GM12878 (cell line): ENCODE measurements around the gene CHCHD3. TPM values are rescaled to one million over a fixed set of nuclear protein-coding genes. Genes with fewer than 3 reads are reported as not detected.

Experiments used
- ATAC-seq: fragments of 200-7000 bp; cut with Tn5 transposase; 3 replicates; pipeline ENCODE4 v1.9.1; 2020; ENCODE audit warnings: mild to moderate bottlenecking, moderate library complexity
- BruUV-seq: library from RNA; stranded (reverse); fragments of 400-500 nt; replicated peaks from 2 replicates; lab custom pipeline; 2021; lab: Mats Ljungman, UMichigan
- CTCF ChIA-PET: fragments of 300-600 bp; sonication (Branson Sonifier 250); formaldehyde crosslinking; extraction: SDS; loops from one replicate; lab custom pipeline; 2021; ENCODE audit warnings: inconsistent platforms; lab: Yijun Ruan, JAX
- POLR2A ChIA-PET: fragments of 350-600 bp; formaldehyde crosslinking; extraction: SDS; loops from one replicate; lab custom pipeline; 2021; ENCODE audit warnings: inconsistent platforms; lab: Charles Lee
- RAD21 ChIA-PET: fragments of 300-600 bp; sonication (Branson Sonifier 250); formaldehyde crosslinking; loops from one replicate; lab custom pipeline; 2023; ENCODE audit warnings: antibody characterized with exemption; ENCODE audit not compliant: unreplicated experiment; lab: Charles Lee
- SMC1A ChIA-PET: fragments of 300-600 bp; sonication (Branson Sonifier 250); formaldehyde crosslinking; loops from one replicate; lab custom pipeline; 2023; ENCODE audit not compliant: unreplicated experiment, uncharacterized antibody; lab: Charles Lee
- DNase-seq: peaks from one replicate; pipeline ENCODE4 v3.0.0-alpha.2; 2011; ENCODE audit warnings: low read depth, low spot score
- FAIRE-seq: peaks from 3 replicates; lab custom pipeline; 2011; peaks lifted over from hg19 to GRCh38; lab: Jason Lieb, UNC
- H2AFZ ChIP-seq: 2 replicates; pipeline ENCODE4 v1.6.0; 2011; ENCODE audit warnings: low read depth, low read length, control low read depth; ENCODE audit not compliant: control insufficient read depth
- H3K27ac ChIP-seq: 2 replicates; pipeline ENCODE4 v1.5.1; 2011; ENCODE audit warnings: control low read depth; ENCODE audit not compliant: control insufficient read depth, insufficient read depth
- H3K27me3 ChIP-seq, 2 experiments: replicated peaks in 1 of 2; 2 replicates each; pipeline versions ENCODE4 v1.6.0 to v1.6.1; 2011; ENCODE audit warnings: low read length in 1 of 2; ENCODE audit not compliant: control insufficient read depth in 2 of 2, insufficient read depth in 2 of 2
- H3K36me3 ChIP-seq, 2 experiments: 2 replicates each; pipeline ENCODE4 v1.5.1; 2011; ENCODE audit warnings: low read length in 1 of 2; ENCODE audit not compliant: control insufficient read depth in 2 of 2, insufficient read depth in 2 of 2
- H3K4me1 ChIP-seq: 2 replicates; pipeline ENCODE4 v1.6.1; 2011; ENCODE audit warnings: mild to moderate bottlenecking, low read length, moderate library complexity, mixed read lengths; ENCODE audit not compliant: control insufficient read depth, insufficient read depth
- H3K4me2 ChIP-seq: 2 replicates; pipeline ENCODE4 v1.6.0; 2011; ENCODE audit warnings: control low read depth; ENCODE audit not compliant: control insufficient read depth, insufficient read depth
- H3K4me3 ChIP-seq: fragments of 200-600 bp; sonication (generic); 2 replicates; pipeline ENCODE4 v1.5.1; 2016
- H3K79me2 ChIP-seq: 2 replicates; pipeline ENCODE4 v1.6.0; 2011; ENCODE audit warnings: low read length; ENCODE audit not compliant: control insufficient read depth, insufficient read depth
- H3K9ac ChIP-seq: 2 replicates; pipeline ENCODE4 v1.8.0; 2011; ENCODE audit warnings: low read length, control low read depth, mixed read lengths; ENCODE audit not compliant: control insufficient read depth, insufficient read depth
- H3K9me3 ChIP-seq: replicated peaks from 3 replicates; pipeline ENCODE4 v1.5.1; 2011; ENCODE audit warnings: mild to moderate bottlenecking, low read length; ENCODE audit not compliant: control insufficient read depth, insufficient read depth
- H4K20me1 ChIP-seq: 2 replicates; pipeline ENCODE4 v1.6.0; 2011; ENCODE audit not compliant: control insufficient read depth, insufficient read depth
- ASH2L ChIP-seq: fragments of 300-600, 200-600 bp; sonication (generic); IDR thresholded peaks from 2 replicates; pipeline ENCODE4 v1.6.1; 2017; ENCODE audit warnings: low read depth, mild to moderate bottlenecking, borderline replicate concordance
- BACH1 ChIP-seq: fragments of 450-650 bp; IDR thresholded peaks from 2 replicates; pipeline ENCODE4 v1.6.1; 2017; ENCODE audit warnings: mild to moderate bottlenecking, borderline replicate concordance
- BCL11A ChIP-seq: IDR thresholded peaks from 2 replicates; pipeline ENCODE4 v1.6.1; 2011; ENCODE audit warnings: low read depth, low read length
- CREB1 ChIP-seq: IDR thresholded peaks from 2 replicates; pipeline ENCODE4 v1.6.1; 2012; ENCODE audit warnings: low read depth, mild to moderate bottlenecking, inconsistent platforms
- EP300 ChIP-seq, 2 experiments: fragments of 150-350 bp in 1 of 2; IDR thresholded peaks; 2 replicates each; pipeline ENCODE4 v1.6.1; 2011 to 2012; ENCODE audit warnings: low read depth in 2 of 2, low read length in 2 of 2, borderline replicate concordance in 1 of 2, improper control_type of control experiment in 1 of 2, inconsistent platforms in 1 of 2; ENCODE audit not compliant: control insufficient read depth in 1 of 2
- ESRRA ChIP-seq: IDR thresholded peaks from 2 replicates; pipeline ENCODE4 v1.6.1; 2012; ENCODE audit warnings: mild to moderate bottlenecking, low read length, improper control_type of control experiment
- GATAD2B ChIP-seq: fragments of 450-650 bp; conservative IDR thresholded peaks from 2 replicates; pipeline ENCODE4 v1.6.1; 2017; ENCODE audit warnings: low read depth, mild to moderate bottlenecking, moderate library complexity
- MEF2B ChIP-seq: fragments of 450-650 bp; IDR thresholded peaks from 2 replicates; pipeline ENCODE4 v1.6.1; 2018; ENCODE audit warnings: mild to moderate bottlenecking, moderate library complexity; ENCODE audit not compliant: partially characterized antibody, poor library complexity, severe bottlenecking
- MTA2 ChIP-seq: fragments of 450-650 bp; IDR thresholded peaks from 2 replicates; pipeline ENCODE4 v1.6.1; 2016; ENCODE audit warnings: low read depth, mild to moderate bottlenecking, moderate library complexity
- NR2C1 ChIP-seq: fragments of 450-650 bp; IDR thresholded peaks from 2 replicates; pipeline ENCODE4 v1.6.1; 2017; ENCODE audit warnings: antibody characterized with exemption, mild to moderate bottlenecking, moderate library complexity
- YY1 ChIP-seq: IDR thresholded peaks from 2 replicates; pipeline ENCODE4 v1.6.1; 2011; ENCODE audit warnings: low read depth, mild to moderate bottlenecking, low read length
- WGBS: methylation state at CpG from one replicate; pipeline ENCODE4 v1.1.6; 2016; ENCODE audit warnings: low lambda C conversion rate; ENCODE audit not compliant: insufficient replicate concordance, insufficient coverage; ENCODE audit errors: missing lambda C conversion rate; 5-methylcytosine and 5-hydroxymethylcytosine counted together
- in situ Hi-C: fragments of 300-500 bp; cut with MboI; formaldehyde crosslinking; loops from 9 replicates; pipeline ENCODE4 v1.14.3; 2018; ENCODE audit warnings: mixed read lengths
- intact Hi-C: fragments of 100-400 bp; cut with micrococcal nuclease; formaldehyde crosslinking; loops from one replicate; pipeline ENCODE4 v1.14.2; 2022; ENCODE audit not compliant: unreplicated experiment
- polyA plus RNA-seq, 11 experiments: library from polyadenylated mRNA; depleted of rRNA in 4 of 11; unstranded in 6 of 11; stranded (reverse) in 5 of 11; fragments of >200 nt; fragmentation: Nextera tagmentation in 4 of 11; fragmentation: Illumina TruSeq in 1 of 11; extraction: Ambion mirVana in 4 of 11; extraction: Trizol in 1 of 11; gene quantifications; 1 replicate in 1 of 11; 2 replicates in 10 of 11; pipeline versions ENCODE4 v1.2.1 to v1.2.3, GENCODE V29; 2011 to 2016; ENCODE audit warnings: inconsistent platforms in 2 of 11, missing spikeins in 2 of 11, low read depth in 1 of 11
- total RNA-seq, 4 experiments: library from RNA; depleted of rRNA in 3 of 4; stranded (reverse); fragments of >200 nt in 3 of 4; fragmentation: Illumina TruSeq in 1 of 4; extraction: Trizol in 1 of 4; gene quantifications; 2 replicates each; pipeline versions ENCODE4 v1.2.1 to v1.2.3, GENCODE V29; 2013 to 2021
- TF ChIP-seq, protein P1 (sequence below): IDR thresholded peaks from 2 replicates; pipeline ENCODE4 v1.6.1; 2012; ENCODE audit warnings: low read depth, low read length, improper control_type of control experiment
- TF ChIP-seq, protein P2 (sequence below): fragments of 450-650 bp; IDR thresholded peaks from 2 replicates; pipeline ENCODE4 v1.6.1; 2014; ENCODE audit warnings: mild to moderate bottlenecking
- TF ChIP-seq, protein P3 (sequence below): fragments of 450-650 bp; formaldehyde crosslinking; IDR thresholded peaks from 2 replicates; pipeline ENCODE4 v1.5.0; 2022; ENCODE audit warnings: mild to moderate bottlenecking, missing genetic modification characterization
- TF ChIP-seq, protein P4 (sequence below): fragments of 450-650 bp; IDR thresholded peaks from 2 replicates; pipeline ENCODE4 v1.6.1; 2017; ENCODE audit warnings: mild to moderate bottlenecking, moderate library complexity

The CHCHD3 gene
- total and polyA plus RNA-seq, 10 of the 15 experiments (the other 5 are each of a cell fraction or from before 2014, with no cell fraction given) = 38.3 to 178 (median 96.2) TPM

DNA sequence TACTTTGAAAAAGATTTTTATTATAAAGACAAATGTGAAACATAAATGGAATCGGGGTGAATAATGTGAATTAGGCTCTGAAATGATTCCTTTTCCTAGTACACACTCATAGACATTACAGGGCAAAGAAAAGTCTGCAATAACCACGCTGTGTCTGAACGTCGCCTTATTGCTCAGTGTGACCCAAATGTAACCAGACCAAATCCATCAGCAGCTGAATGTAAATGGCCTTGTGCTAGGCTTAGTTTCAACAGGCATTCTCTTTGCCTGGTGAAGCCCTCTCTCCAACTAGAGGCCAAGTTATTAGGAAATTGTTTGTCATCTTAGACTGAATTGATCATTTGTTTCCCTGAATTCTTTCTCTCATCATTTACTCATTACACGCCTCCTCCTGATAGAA lies 225.5 kb downstream of the CHCHD3 start:
- Histone ChIP-seq H4K20me1 (no peaks in the 10 kb centered on the region), H3K27me3 (no peaks in the 10 kb centered on the region), H3K27ac (no peak overlapping the region), H2AFZ (no peak overlapping the region), H3K4me1 (no peaks in the 10 kb centered on the region), H3K36me3 (no peaks in the 10 kb centered on the region; a peak in 2 of 4 replicates), H3K9ac (no peak overlapping the region), H3K9me3 (no peaks in the 10 kb centered on the region), H3K4me3 (no peak overlapping the region), H3K4me2 (no peak overlapping the region), H3K79me2 (no peaks in the 10 kb centered on the region)
- 75% methylated on average over 5 of the region's 5 CpGs for WGBS
- DNase-seq (no peak), FAIRE-seq (no peak), ATAC-seq (no peak)
- no TSS peak for BruUV-seq
- ChIA-PET RAD21 (no interaction called here), SMC1A (interaction anchor here (1.2 to 2.2 kb wide), 5 partner anchors 11 to 226 kb away, joined by 3 to 5 read pairs (median 3); partner anchors contain the start of gene CHCHD3), CTCF (interaction anchor here (0.6 kb wide), 2 partner anchors 166 to 503 kb away, joined by 3 read pairs; no protein-coding TSS in a partner anchor), POLR2A (interaction anchor here (1.4 kb wide), 1 partner anchor 13 kb away, joined by 4 read pairs; no protein-coding TSS in a partner anchor)
- in situ Hi-C loops = no loop called here
- intact Hi-C loops = no loop called here
- TF ChIP-seq, protein P1, sequence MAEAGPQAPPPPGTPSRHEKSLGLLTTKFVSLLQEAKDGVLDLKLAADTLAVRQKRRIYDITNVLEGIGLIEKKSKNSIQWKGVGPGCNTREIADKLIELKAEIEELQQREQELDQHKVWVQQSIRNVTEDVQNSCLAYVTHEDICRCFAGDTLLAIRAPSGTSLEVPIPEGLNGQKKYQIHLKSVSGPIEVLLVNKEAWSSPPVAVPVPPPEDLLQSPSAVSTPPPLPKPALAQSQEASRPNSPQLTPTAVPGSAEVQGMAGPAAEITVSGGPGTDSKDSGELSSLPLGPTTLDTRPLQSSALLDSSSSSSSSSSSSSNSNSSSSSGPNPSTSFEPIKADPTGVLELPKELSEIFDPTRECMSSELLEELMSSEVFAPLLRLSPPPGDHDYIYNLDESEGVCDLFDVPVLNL = no peak
- TF ChIP-seq MTA2 (no peak), YY1 (no peak), EP300 (IDR thresholded peaks at IDR 0.05; ENCODE audit: borderline replicate concordance in 1 of 2, control insufficient read depth in 1 of 2, low read depth in 2 of 2, low read length in 2 of 2) (no peak), MEF2B (no peak), BACH1 (no peak), NR2C1 (no peak), ASH2L (no peak), CREB1 (no peak), BCL11A (no peak), GATAD2B (no peak), ESRRA (no peak)
- TF ChIP-seq, protein P2, sequence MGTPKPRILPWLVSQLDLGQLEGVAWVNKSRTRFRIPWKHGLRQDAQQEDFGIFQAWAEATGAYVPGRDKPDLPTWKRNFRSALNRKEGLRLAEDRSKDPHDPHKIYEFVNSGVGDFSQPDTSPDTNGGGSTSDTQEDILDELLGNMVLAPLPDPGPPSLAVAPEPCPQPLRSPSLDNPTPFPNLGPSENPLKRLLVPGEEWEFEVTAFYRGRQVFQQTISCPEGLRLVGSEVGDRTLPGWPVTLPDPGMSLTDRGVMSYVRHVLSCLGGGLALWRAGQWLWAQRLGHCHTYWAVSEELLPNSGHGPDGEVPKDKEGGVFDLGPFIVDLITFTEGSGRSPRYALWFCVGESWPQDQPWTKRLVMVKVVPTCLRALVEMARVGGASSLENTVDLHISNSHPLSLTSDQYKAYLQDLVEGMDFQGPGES = no peak
- TF ChIP-seq, protein P3, sequence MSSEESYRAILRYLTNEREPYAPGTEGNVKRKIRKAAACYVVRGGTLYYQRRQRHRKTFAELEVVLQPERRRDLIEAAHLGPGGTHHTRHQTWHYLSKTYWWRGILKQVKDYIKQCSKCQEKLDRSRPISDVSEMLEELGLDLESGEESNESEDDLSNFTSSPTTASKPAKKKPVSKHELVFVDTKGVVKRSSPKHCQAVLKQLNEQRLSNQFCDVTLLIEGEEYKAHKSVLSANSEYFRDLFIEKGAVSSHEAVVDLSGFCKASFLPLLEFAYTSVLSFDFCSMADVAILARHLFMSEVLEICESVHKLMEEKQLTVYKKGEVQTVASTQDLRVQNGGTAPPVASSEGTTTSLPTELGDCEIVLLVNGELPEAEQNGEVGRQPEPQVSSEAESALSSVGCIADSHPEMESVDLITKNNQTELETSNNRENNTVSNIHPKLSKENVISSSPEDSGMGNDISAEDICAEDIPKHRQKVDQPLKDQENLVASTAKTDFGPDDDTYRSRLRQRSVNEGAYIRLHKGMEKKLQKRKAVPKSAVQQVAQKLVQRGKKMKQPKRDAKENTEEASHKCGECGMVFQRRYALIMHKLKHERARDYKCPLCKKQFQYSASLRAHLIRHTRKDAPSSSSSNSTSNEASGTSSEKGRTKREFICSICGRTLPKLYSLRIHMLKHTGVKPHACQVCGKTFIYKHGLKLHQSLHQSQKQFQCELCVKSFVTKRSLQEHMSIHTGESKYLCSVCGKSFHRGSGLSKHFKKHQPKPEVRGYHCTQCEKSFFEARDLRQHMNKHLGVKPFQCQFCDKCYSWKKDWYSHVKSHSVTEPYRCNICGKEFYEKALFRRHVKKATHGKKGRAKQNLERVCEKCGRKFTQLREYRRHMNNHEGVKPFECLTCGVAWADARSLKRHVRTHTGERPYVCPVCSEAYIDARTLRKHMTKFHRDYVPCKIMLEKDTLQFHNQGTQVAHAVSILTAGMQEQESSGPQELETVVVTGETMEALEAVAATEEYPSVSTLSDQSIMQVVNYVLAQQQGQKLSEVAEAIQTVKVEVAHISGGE (CRISPR knock-in tag) = no peak
- TF ChIP-seq, protein P4, sequence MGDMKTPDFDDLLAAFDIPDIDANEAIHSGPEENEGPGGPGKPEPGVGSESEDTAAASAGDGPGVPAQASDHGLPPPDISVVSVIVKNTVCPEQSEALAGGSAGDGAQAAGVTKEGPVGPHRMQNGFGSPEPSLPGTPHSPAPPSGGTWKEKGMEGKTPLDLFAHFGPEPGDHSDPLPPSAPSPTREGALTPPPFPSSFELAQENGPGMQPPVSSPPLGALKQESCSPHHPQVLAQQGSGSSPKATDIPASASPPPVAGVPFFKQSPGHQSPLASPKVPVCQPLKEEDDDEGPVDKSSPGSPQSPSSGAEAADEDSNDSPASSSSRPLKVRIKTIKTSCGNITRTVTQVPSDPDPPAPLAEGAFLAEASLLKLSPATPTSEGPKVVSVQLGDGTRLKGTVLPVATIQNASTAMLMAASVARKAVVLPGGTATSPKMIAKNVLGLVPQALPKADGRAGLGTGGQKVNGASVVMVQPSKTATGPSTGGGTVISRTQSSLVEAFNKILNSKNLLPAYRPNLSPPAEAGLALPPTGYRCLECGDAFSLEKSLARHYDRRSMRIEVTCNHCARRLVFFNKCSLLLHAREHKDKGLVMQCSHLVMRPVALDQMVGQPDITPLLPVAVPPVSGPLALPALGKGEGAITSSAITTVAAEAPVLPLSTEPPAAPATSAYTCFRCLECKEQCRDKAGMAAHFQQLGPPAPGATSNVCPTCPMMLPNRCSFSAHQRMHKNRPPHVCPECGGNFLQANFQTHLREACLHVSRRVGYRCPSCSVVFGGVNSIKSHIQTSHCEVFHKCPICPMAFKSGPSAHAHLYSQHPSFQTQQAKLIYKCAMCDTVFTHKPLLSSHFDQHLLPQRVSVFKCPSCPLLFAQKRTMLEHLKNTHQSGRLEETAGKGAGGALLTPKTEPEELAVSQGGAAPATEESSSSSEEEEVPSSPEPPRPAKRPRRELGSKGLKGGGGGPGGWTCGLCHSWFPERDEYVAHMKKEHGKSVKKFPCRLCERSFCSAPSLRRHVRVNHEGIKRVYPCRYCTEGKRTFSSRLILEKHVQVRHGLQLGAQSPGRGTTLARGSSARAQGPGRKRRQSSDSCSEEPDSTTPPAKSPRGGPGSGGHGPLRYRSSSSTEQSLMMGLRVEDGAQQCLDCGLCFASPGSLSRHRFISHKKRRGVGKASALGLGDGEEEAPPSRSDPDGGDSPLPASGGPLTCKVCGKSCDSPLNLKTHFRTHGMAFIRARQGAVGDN = no peak
